ENCODE results near the gene SFT2D3. TPM values are rescaled to one million over a fixed set of nuclear protein-coding genes. Genes with fewer than 3 reads are reported as not detected.

SFT2D3 gene
- total and polyA plus RNA-seq, 2 experiments from 2014 or later, result 1.6 to 10.7 TPM

- peaks cover 4% of the 10 kb centered on the region for H3K79me2 ChIP-seq
- no peak overlapping the region for H3K27ac ChIP-seq
- H4K20me1 ChIP-seq (ENCODE audit: insufficient read depth, poor library complexity, severe bottlenecking), result no peaks in the 10 kb centered on the region
- no peaks in the 10 kb centered on the region for H3K27me3 ChIP-seq
- H3K36me3 ChIP-seq (replicated peaks; ENCODE audit: insufficient read depth, low read depth), result no peaks in the 10 kb centered on the region
- DNase-seq (ENCODE audit: low spot score), result no peak
- no peaks in the 10 kb centered on the region for H3K9me3 ChIP-seq (ENCODE audit: low read depth)
- H3K9me2 ChIP-seq (replicated peaks; ENCODE audit: insufficient read depth), result no peaks in the 10 kb centered on the region
- TF ChIP-seq EZH2phosphoT487 (IDR thresholded peaks at IDR 0.05; ENCODE audit: low read depth, severe bottlenecking, unreplicated experiment) (no peak), CTCF (IDR thresholded peaks at IDR 0.05; ENCODE audit: poor library complexity) (no peak), EZH2 (IDR thresholded peaks at IDR 0.05; ENCODE audit: borderline replicate concordance) (no peak)
- no peak overlapping the region for H3K4me3 ChIP-seq
- no peak overlapping the region for H3K4me2 ChIP-seq
- H2AFZ ChIP-seq, result no peak overlapping the region
- H3K4me1 ChIP-seq (ENCODE audit: insufficient read depth), result peaks cover 17% of the 10 kb centered on the region
- WGBS (ENCODE audit: low lambda C conversion rate, missing lambda C conversion rate), result 97% methylated on average over 1 of the region's 1 CpG
Measured at GRCh38 chr2:127739800-127740199, 38.5 kb downstream of the SFT2D3 start.

DNA sequence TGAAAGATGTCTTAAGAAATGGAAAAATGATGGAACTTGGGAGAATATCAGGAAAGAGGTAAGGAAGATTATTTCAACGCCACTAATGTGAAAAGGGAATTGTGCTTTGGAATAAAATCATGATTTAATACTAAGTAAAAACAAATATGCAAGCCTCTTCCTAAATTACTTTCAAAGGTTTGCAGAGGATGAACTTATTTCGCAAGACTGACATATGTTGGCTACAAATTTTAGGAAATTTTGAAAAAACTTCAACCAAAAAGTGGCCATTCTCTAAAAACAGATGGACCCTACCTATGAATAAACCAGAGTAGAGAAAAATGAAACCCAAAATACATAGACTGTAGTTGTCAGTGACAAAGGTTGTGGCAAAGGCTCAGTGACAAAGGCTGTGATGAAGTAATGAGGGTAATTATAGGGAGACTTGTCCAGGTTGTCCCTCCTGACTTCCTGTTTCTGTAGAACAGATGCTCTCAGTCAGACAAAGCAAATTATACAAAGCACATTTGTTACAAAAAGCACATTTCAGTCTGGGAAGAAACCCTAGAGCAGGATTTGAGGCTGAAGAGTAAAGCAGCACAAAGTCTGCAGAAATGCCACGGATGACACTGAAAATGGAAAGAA is 39.5 kb downstream of the SFT2D3 start:
- no peaks in the 10 kb centered on the region for H3K9me2 ChIP-seq (replicated peaks; ENCODE audit: insufficient read depth)
- 91% methylated on average over 3 of the region's 3 CpGs for WGBS (ENCODE audit: low lambda C conversion rate, missing lambda C conversion rate)
- H3K36me3 ChIP-seq (replicated peaks; ENCODE audit: insufficient read depth, low read depth), result no peaks in the 10 kb centered on the region
- no peaks in the 10 kb centered on the region for H3K27me3 ChIP-seq
- H3K79me2 ChIP-seq, result peaks cover 4% of the 10 kb centered on the region
- DNase-seq (ENCODE audit: low spot score), result no peak
- no peaks in the 10 kb centered on the region for H4K20me1 ChIP-seq (ENCODE audit: insufficient read depth, poor library complexity, severe bottlenecking)
- TF ChIP-seq EZH2phosphoT487 (IDR thresholded peaks at IDR 0.05; ENCODE audit: low read depth, severe bottlenecking, unreplicated experiment) (no peak), EZH2 (IDR thresholded peaks at IDR 0.05; ENCODE audit: borderline replicate concordance) (no peak), CTCF (IDR thresholded peaks at IDR 0.05; ENCODE audit: poor library complexity) (no peak)
- no peak overlapping the region for H2AFZ ChIP-seq
- H3K4me2 ChIP-seq, result no peak overlapping the region
- H3K9me3 ChIP-seq (ENCODE audit: low read depth), result no peaks in the 10 kb centered on the region
- H3K4me1 ChIP-seq (ENCODE audit: insufficient read depth), result peaks cover 16% of the 10 kb centered on the region
- peak overlapping the region; percentile 54 for H3K27ac ChIP-seq
- no peak overlapping the region for H3K4me3 ChIP-seq

DNA sequence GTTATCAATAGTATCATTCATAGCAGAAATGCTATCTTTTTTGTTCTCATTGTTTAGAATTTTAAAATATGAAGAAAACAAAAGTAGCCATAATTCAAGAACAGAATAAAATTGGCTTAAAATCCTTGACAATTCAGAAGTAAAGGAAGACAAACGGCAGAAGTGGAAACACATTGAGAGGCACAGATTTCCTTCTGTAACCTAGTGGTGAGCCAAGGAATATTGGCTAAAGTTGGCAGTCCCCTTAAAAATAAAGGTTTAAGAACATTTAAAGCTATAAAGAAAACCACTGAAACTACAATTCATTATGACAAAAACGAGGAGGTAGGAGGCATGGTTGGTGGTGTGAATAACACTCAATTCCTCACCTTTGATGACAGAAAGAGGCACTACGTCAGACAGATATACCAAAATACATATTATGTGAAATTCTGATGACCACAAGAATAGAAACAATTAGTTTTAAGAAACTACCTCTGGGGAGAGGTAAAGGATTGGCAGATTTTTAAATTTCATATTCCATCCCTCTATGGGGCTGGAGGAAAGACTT is 42.3 kb downstream of the SFT2D3 start:
- no peaks in the 10 kb centered on the region for H3K36me3 ChIP-seq (replicated peaks; ENCODE audit: insufficient read depth, low read depth)
- DNase-seq (ENCODE audit: low spot score), result no peak
- 92% methylated on average over 3 of the region's 3 CpGs for WGBS (ENCODE audit: low lambda C conversion rate, missing lambda C conversion rate)
- H3K9me2 ChIP-seq (replicated peaks; ENCODE audit: insufficient read depth), result no peaks in the 10 kb centered on the region
- TF ChIP-seq EZH2 (IDR thresholded peaks at IDR 0.05; ENCODE audit: borderline replicate concordance) (no peak), CTCF (IDR thresholded peaks at IDR 0.05; ENCODE audit: poor library complexity) (no peak), EZH2phosphoT487 (IDR thresholded peaks at IDR 0.05; ENCODE audit: low read depth, severe bottlenecking, unreplicated experiment) (no peak)
- no peak overlapping the region for H3K27ac ChIP-seq
- H3K4me2 ChIP-seq, result no peak overlapping the region
- H3K4me1 ChIP-seq (ENCODE audit: insufficient read depth), result no peaks in the 10 kb centered on the region
- no peaks in the 10 kb centered on the region for H4K20me1 ChIP-seq (ENCODE audit: insufficient read depth, poor library complexity, severe bottlenecking)
- no peak overlapping the region for H2AFZ ChIP-seq
- no peak overlapping the region for H3K4me3 ChIP-seq
- no peaks in the 10 kb centered on the region for H3K27me3 ChIP-seq
- H3K9me3 ChIP-seq (ENCODE audit: low read depth), result no peaks in the 10 kb centered on the region
- H3K79me2 ChIP-seq, result peaks cover 3% of the 10 kb centered on the region
